B cell (primary cell): ENCODE measurements around the gene ELOF1. TPM values are rescaled to one million over a fixed set of nuclear protein-coding genes. Genes with fewer than 3 reads are reported as not detected.

Experiments
- ATAC-seq: fragments of 200-7000 bp; cut with Tn5 transposase; one replicate; pipeline ENCODE4 v1.10.0; 2021; ENCODE audit warnings: low read depth, mild to moderate bottlenecking, moderate number of reproducible peaks, moderate library complexity
- CTCF ChIA-PET: fragments of 350-600 bp; sonication (Branson Sonifier 250); formaldehyde crosslinking; loops from one replicate; lab custom pipeline; 2021; ENCODE audit warnings: antibody characterized with exemption, inconsistent platforms; lab: Charles Lee
- POLR2A ChIA-PET: fragments of 350-600 bp; sonication (Branson Sonifier 250); formaldehyde crosslinking; loops from one replicate; lab custom pipeline; 2021; ENCODE audit warnings: antibody characterized with exemption; lab: Charles Lee
- DNase-seq: peaks from one replicate; pipeline ENCODE4 v3.0.0; 2013
- H2AFZ ChIP-seq: 2 replicates; pipeline ENCODE4 v1.6.1; 2012; ENCODE audit warnings: mild to moderate bottlenecking, low read depth, low read length; ENCODE audit not compliant: insufficient read depth, poor library complexity, severe bottlenecking
- H3K27ac ChIP-seq, 2 donors: 1 replicate in 1 of 2; 2 replicates in 1 of 2; pipeline ENCODE4 v1.5.1; 2012 to 2013; ENCODE audit warnings: low read length in 2 of 2, mild to moderate bottlenecking in 2 of 2, moderate library complexity in 1 of 2
- H3K27me3 ChIP-seq, 4 experiments: fragments of 200-600 bp in 1 of 4; sonication (generic) in 1 of 4; replicated peaks in 1 of 4; 1 replicate in 2 of 4; 2 replicates in 2 of 4; pipeline versions ENCODE4 v1.6.1 to v1.7.0; 2013 to 2016; ENCODE audit warnings: low read length in 3 of 4, mild to moderate bottlenecking in 2 of 4, mixed read lengths in 1 of 4, moderate library complexity in 1 of 4; ENCODE audit not compliant: insufficient read depth in 4 of 4, control insufficient read depth in 3 of 4; ENCODE audit errors: control extremely low read depth in 1 of 4
- H3K36me3 ChIP-seq, 2 experiments: replicated peaks in 1 of 2; 1 replicate in 1 of 2; 2 replicates in 1 of 2; pipeline versions ENCODE4 v1.6.1 to v1.7.1; 2013; ENCODE audit warnings: low read length in 1 of 2; ENCODE audit not compliant: insufficient read depth in 2 of 2, control insufficient read depth in 1 of 2; ENCODE audit errors: control extremely low read depth in 1 of 2, extremely low read depth in 1 of 2
- H3K4me1 ChIP-seq, 2 donors: fragments of 200-600 bp in 1 of 2; sonication (generic) in 1 of 2; 1 replicate in 1 of 2; 2 replicates in 1 of 2; pipeline versions ENCODE4 v1.5.1 to v1.6.1; 2013 to 2017; ENCODE audit warnings: low read length in 2 of 2; ENCODE audit not compliant: control insufficient read depth in 2 of 2, insufficient read depth in 2 of 2
- H3K4me2 ChIP-seq: replicated peaks from 2 replicates; pipeline ENCODE3; 2012; ENCODE audit warnings: mild to moderate bottlenecking, low read depth, low read length; ENCODE audit not compliant: poor library complexity, severe bottlenecking
- H3K4me3 ChIP-seq, 5 experiments: fragments of 200-600 bp in 1 of 5; sonication (generic) in 1 of 5; 1 replicate in 3 of 5; 2 replicates in 2 of 5; pipeline versions ENCODE4 v1.5.1 to v1.7.0; 2011 to 2016; ENCODE audit warnings: low read length in 4 of 5, mild to moderate bottlenecking in 4 of 5, low read depth in 2 of 5, control low read depth in 1 of 5, moderate library complexity in 1 of 5; ENCODE audit not compliant: insufficient read depth in 1 of 5; ENCODE audit errors: control extremely low read depth in 1 of 5, extremely low read depth in 1 of 5
- H3K79me2 ChIP-seq: fragments of 200-600 bp; sonication (generic); one replicate; pipeline ENCODE4 v1.6.0; 2016; ENCODE audit warnings: low read length; ENCODE audit not compliant: control insufficient read depth, insufficient read depth
- H3K9ac ChIP-seq: fragments of 200-600 bp; sonication (generic); 2 replicates; pipeline ENCODE4 v1.6.1; 2017; ENCODE audit warnings: mild to moderate bottlenecking, low read length, moderate library complexity
- H3K9me3 ChIP-seq, 3 donors: one replicate each; pipeline versions ENCODE4 v1.6.1 to v1.7.1; 2013; ENCODE audit warnings: low read length in 2 of 3; ENCODE audit not compliant: control insufficient read depth in 2 of 3, insufficient read depth in 1 of 3; ENCODE audit errors: control extremely low read depth in 1 of 3
- H4K20me1 ChIP-seq: 2 replicates; pipeline ENCODE4 v1.6.0; 2012; ENCODE audit warnings: mild to moderate bottlenecking, low read length; ENCODE audit not compliant: insufficient read depth, control insufficient read depth, poor library complexity, severe bottlenecking
- H3K27ac Mint-ChIP-seq: one replicate; pipeline ENCODE4 v1.8.0; 2021; ENCODE audit warnings: mixed read lengths
- H3K27me3 Mint-ChIP-seq: one replicate; pipeline ENCODE4 v1.8.0; 2021; ENCODE audit warnings: mixed read lengths
- H3K4me1 Mint-ChIP-seq: one replicate; pipeline ENCODE4 v1.8.0; 2021; ENCODE audit warnings: mixed read lengths
- H3K4me3 Mint-ChIP-seq: one replicate; pipeline ENCODE4 v1.8.0; 2021; ENCODE audit warnings: mixed read lengths
- H3K9me3 Mint-ChIP-seq: one replicate; pipeline ENCODE4 v1.8.0; 2022; ENCODE audit warnings: mixed read lengths; ENCODE audit not compliant: insufficient read depth
- EZH2 ChIP-seq: IDR thresholded peaks from 2 replicates; pipeline ENCODE4 v1.6.1; 2012; ENCODE audit warnings: borderline replicate concordance, low read depth, mild to moderate bottlenecking, moderate library complexity, low read length; ENCODE audit not compliant: insufficient read depth, poor library complexity, severe bottlenecking
- WGBS: methylation state at CpG from one replicate; pipeline ENCODE4 v1.1.5; 2013; ENCODE audit warnings: missing lambda C conversion rate; ENCODE audit not compliant: insufficient coverage; 5-methylcytosine and 5-hydroxymethylcytosine counted together
- intact Hi-C: fragments of 100-400 bp; cut with micrococcal nuclease; formaldehyde crosslinking; loops from one replicate; pipeline ENCODE4 v1.10.0; 2022
- polyA plus RNA-seq: library from polyadenylated mRNA; depleted of rRNA; stranded (reverse); fragments of >200 nt; gene quantifications from 2 replicates; pipeline ENCODE4 v1.2.3, GENCODE V29; 2012
- total RNA-seq, 2 donors: library from RNA; stranded (reverse); fragments of 120-200 nt in 1 of 2; gene quantifications; 1 replicate in 1 of 2; 2 replicates in 1 of 2; pipeline versions ENCODE4 v1.2.3 to v1.2.4, GENCODE V29; 2013 to 2022
- TF ChIP-seq, protein P1 (sequence below): fragments of 200-600 bp; IDR thresholded peaks from one replicate; pipeline ENCODE4 v1.8.0; 2022; ENCODE audit warnings: antibody characterized with exemption, mild to moderate bottlenecking

The ELOF1 gene
- total and polyA plus RNA-seq, 2 donors (not counting 1 experiment from before 2014, with no cell fraction given) = 69.5 to 76.2 TPM

DNA sequence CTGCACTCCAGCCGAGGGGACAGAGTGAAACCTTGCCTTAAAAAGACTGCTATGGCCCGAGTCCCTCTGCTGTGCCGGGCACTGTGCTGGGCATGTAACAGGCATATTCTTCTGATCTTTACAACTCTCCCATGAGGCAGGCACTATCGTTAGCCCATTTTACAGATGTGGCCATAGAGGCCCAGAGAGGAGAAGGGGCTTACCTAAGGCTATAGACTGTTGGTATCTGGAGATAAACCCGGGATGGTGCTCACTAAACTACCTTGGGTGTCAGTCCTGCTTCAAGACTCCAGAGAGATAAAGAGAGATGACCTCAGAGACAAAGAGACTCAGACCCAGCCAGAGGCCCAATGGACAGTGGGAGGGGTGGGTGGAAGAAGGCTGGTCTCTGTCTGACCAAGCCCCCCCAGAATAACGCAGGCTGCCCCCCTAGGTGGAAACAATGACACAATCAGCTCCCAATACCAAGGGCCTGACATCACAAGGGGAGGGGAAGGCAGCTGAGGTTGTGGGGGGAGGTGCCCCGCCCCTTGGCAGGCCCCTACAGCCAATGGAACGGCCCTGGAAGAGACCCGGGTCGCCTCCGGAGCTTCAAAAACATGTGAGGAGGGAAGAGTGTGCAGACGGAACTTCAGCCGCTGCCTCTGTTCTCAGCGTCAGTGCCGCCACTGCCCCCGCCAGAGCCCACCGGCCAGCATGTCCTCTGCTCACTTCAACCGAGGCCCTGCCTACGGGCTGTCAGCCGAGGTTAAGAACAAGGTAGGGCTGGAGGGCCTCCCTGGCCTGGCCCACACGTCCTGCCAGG lies 20.6 kb downstream of the ELOF1 start, which contains the start of gene CNN1:
TSS of gene CNN1 (plus strand) at position 620 of the 805 bp plus-strand sequence. CDS start at position 697, 77 bp downstream.
- H3K9me3 Mint-ChIP-seq = no peaks in the 10 kb centered on the region
- Histone ChIP-seq H3K27ac (no peak within 1 kb of the TSS), H3K9ac (no peak within 1 kb of the TSS), H3K79me2 (no peaks in the 10 kb centered on the region), H3K9me3 (no peaks in the 10 kb centered on the region), H2AFZ (no peak within 1 kb of the TSS), H3K4me2 (no peak within 1 kb of the TSS), H3K4me1 (peaks cover 24 to 33% of the 10 kb centered on the region in 2 donors), H3K4me3 (no peak within 1 kb of the TSS), H3K36me3 (no peaks in the 10 kb centered on the region), H3K27me3 (peaks cover 0 to 33% (median 12%) of the 10 kb centered on the region in 4 experiments), H4K20me1 (no peaks in the 10 kb centered on the region)
- peaks cover 22% of the 10 kb centered on the region for H3K4me1 Mint-ChIP-seq
- no peak within 1 kb of the TSS for H3K27ac Mint-ChIP-seq
- ChIA-PET CTCF (interaction anchor here (0.8 to 0.9 kb wide), 2 partner anchors 20 to 47 kb away, joined by 4 to 5 read pairs; partner anchors contain the start of gene ELOF1), POLR2A (no interaction called here)
- H3K27me3 Mint-ChIP-seq = peaks cover 13% of the 10 kb centered on the region
- intact Hi-C loops = no loop called here
- no peak for ATAC-seq
- TF ChIP-seq, protein P1, sequence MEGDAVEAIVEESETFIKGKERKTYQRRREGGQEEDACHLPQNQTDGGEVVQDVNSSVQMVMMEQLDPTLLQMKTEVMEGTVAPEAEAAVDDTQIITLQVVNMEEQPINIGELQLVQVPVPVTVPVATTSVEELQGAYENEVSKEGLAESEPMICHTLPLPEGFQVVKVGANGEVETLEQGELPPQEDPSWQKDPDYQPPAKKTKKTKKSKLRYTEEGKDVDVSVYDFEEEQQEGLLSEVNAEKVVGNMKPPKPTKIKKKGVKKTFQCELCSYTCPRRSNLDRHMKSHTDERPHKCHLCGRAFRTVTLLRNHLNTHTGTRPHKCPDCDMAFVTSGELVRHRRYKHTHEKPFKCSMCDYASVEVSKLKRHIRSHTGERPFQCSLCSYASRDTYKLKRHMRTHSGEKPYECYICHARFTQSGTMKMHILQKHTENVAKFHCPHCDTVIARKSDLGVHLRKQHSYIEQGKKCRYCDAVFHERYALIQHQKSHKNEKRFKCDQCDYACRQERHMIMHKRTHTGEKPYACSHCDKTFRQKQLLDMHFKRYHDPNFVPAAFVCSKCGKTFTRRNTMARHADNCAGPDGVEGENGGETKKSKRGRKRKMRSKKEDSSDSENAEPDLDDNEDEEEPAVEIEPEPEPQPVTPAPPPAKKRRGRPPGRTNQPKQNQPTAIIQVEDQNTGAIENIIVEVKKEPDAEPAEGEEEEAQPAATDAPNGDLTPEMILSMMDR = no peak
- TF ChIP-seq EZH2 = no peak
- H3K4me3 Mint-ChIP-seq = no peak within 1 kb of the TSS
- 44% methylated on average over 16 of the region's 21 CpGs for WGBS
- DNase-seq = no peak
